Subcutaneous adipose tissue (tissue), 4 donors: Measurements from ENCODE around the gene PDE1C. TPM values are rescaled to one million over a fixed set of nuclear protein-coding genes. Genes with fewer than 3 reads are reported as not detected.

Source experiments
- total RNA-seq, 4 donors: library from RNA; depleted of rRNA; stranded (reverse); fragments of >200 nt; gene quantifications; one replicate each; pipeline ENCODE4 v1.1.0, GENCODE V29; 2016
- TF ChIP-seq, protein P1 (sequence below): fragments of 450-650 bp; IDR thresholded peaks from one replicate; pipeline ENCODE4 v1.5.1; 2016; ENCODE audit warnings: low read depth, mild to moderate bottlenecking, control low read depth, antibody characterized with exemption, moderate library complexity

Gene PDE1C
- total RNA-seq, result 1 to 10 TPM; 1.3 to 6.1 (median 3.0) TPM

DNA sequence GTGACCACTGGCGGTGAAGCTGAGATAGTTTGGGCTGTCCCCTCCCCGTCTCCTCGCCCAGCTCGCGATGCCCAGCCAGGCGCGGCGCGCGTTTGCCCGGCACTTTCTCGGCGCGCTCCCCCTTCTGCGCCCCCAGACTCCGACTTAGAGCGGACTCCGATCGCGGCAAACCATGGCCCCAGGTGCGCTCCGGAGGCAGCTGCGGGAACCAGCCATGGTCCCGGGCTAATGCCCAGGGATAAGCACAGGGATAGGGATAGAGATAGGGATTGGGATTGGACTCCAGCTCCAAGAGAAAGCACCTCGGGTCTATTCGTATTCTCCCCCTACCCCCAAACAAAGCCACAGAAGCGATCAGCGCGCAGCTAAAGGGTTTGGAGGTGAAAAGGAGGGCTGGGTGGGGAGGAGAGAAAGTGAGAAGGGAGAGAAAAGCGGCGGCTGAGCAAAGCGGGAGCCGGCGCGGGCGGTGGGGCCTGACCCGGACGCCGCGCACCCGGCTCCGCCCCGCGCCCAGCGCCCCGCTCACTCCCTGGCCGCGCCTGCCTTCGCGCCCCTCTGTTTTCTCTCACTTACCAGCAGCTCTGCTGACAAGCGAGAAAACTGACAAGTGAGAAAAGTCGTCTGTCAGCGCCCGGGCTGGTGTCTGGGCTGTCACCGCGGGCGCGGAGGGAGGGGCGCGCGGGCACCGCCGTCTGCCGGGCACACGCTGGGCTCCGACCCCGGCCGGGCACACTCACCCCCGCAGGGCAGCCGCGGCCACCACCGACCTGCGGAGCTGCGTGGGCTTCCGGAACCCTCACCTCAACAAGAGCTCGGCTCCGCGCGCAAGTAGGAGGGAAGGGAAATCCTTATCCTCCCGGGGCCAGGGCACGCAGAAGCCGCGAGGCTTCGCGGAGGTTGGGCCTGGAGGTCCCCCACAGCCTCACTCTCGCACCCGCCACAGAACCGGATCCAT is at the start of gene PDE1C:
Gene PDE1C, minus strand, starts transcription at position 2 of the 955 bp plus-strand sequence.
- TF ChIP-seq, protein P1, sequence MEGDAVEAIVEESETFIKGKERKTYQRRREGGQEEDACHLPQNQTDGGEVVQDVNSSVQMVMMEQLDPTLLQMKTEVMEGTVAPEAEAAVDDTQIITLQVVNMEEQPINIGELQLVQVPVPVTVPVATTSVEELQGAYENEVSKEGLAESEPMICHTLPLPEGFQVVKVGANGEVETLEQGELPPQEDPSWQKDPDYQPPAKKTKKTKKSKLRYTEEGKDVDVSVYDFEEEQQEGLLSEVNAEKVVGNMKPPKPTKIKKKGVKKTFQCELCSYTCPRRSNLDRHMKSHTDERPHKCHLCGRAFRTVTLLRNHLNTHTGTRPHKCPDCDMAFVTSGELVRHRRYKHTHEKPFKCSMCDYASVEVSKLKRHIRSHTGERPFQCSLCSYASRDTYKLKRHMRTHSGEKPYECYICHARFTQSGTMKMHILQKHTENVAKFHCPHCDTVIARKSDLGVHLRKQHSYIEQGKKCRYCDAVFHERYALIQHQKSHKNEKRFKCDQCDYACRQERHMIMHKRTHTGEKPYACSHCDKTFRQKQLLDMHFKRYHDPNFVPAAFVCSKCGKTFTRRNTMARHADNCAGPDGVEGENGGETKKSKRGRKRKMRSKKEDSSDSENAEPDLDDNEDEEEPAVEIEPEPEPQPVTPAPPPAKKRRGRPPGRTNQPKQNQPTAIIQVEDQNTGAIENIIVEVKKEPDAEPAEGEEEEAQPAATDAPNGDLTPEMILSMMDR, result no peak

GRCh38 chr7:32119790-32120196 is 49.6 kb upstream of the PDE1C start:
- TF ChIP-seq, protein P1, result no peak

GRCh38 chr7:32117837-32118236 is 47.6 kb upstream of the PDE1C start:
- TF ChIP-seq, protein P1, result no peak

- TF ChIP-seq, protein P1, result no peak
These were observed 46.2 kb upstream of the PDE1C start for GRCh38 chr7:32116436-32116835.

DNA sequence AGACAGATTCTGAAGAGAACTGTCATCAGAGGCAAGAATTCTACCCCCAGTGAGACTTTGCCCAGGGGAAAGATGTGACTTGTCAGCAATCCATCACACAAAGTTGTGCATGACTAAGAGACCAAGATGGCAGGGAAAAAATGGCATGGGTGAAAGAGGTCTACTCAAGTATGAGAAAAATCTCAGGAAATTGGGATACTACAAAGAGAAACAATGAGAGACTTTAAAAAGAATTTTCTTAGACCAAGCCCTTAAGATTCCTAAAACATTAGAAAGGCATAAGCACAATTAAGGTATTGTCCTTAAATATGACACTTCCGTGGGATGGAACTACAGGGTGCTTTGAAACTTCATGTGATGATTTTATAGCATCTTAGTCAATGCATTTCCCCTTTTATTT is 45.6 kb upstream of the PDE1C start:
- TF ChIP-seq, protein P1, result no peak

DNA sequence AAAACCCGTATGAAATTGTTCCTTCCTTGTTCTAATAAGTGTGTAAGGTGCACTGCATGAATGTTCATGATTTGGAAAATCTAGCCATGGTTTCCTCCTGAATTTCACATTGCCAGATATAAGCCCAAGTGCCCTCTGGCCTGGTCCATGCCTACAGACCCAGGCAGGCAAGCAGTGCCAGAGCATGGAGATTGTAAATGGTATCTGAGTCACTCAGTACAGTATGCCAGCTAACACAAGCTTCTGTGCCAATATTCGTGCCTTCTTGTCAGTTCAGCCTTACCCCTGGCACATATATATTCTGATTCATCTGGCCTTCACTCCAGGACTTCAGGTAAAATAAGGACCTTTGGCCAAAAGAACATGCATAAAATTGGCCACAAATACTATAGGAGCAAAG is 38.4 kb upstream of the PDE1C start:
- TF ChIP-seq, protein P1, result no peak

GRCh38 chr7:32104766-32105165 is 34.6 kb upstream of the PDE1C start:
- TF ChIP-seq, protein P1, result no peak
